GM12878 (cell line): ENCODE results near the gene MACF1. TPM values are rescaled to one million over a fixed set of nuclear protein-coding genes. Genes with fewer than 3 reads are reported as not detected.

ENCODE experiments used
- ATAC-seq: fragments of 200-7000 bp; cut with Tn5 transposase; 3 replicates; pipeline ENCODE4 v1.9.1; 2020; ENCODE audit warnings: mild to moderate bottlenecking, moderate library complexity
- BruUV-seq: library from RNA; stranded (reverse); fragments of 400-500 nt; replicated peaks from 2 replicates; lab custom pipeline; 2021; lab: Mats Ljungman, UMichigan
- CTCF ChIA-PET: fragments of 300-600 bp; sonication (Branson Sonifier 250); formaldehyde crosslinking; extraction: SDS; loops from one replicate; lab custom pipeline; 2021; ENCODE audit warnings: inconsistent platforms; lab: Yijun Ruan, JAX
- POLR2A ChIA-PET: fragments of 350-600 bp; formaldehyde crosslinking; extraction: SDS; loops from one replicate; lab custom pipeline; 2021; ENCODE audit warnings: inconsistent platforms; lab: Charles Lee
- RAD21 ChIA-PET: fragments of 300-600 bp; sonication (Branson Sonifier 250); formaldehyde crosslinking; loops from one replicate; lab custom pipeline; 2023; ENCODE audit warnings: antibody characterized with exemption; ENCODE audit not compliant: unreplicated experiment; lab: Charles Lee
- SMC1A ChIA-PET: fragments of 300-600 bp; sonication (Branson Sonifier 250); formaldehyde crosslinking; loops from one replicate; lab custom pipeline; 2023; ENCODE audit not compliant: unreplicated experiment, uncharacterized antibody; lab: Charles Lee
- DNase-seq: peaks from one replicate; pipeline ENCODE4 v3.0.0-alpha.2; 2011; ENCODE audit warnings: low read depth, low spot score
- FAIRE-seq: peaks from 3 replicates; lab custom pipeline; 2011; peaks lifted over from hg19 to GRCh38; lab: Jason Lieb, UNC
- H2AFZ ChIP-seq: 2 replicates; pipeline ENCODE4 v1.6.0; 2011; ENCODE audit warnings: low read depth, low read length, control low read depth; ENCODE audit not compliant: control insufficient read depth
- H3K27ac ChIP-seq: 2 replicates; pipeline ENCODE4 v1.5.1; 2011; ENCODE audit warnings: control low read depth; ENCODE audit not compliant: control insufficient read depth, insufficient read depth
- H3K27me3 ChIP-seq, 2 experiments: replicated peaks in 1 of 2; 2 replicates each; pipeline versions ENCODE4 v1.6.0 to v1.6.1; 2011; ENCODE audit warnings: low read length in 1 of 2; ENCODE audit not compliant: control insufficient read depth in 2 of 2, insufficient read depth in 2 of 2
- H3K36me3 ChIP-seq, 2 experiments: 2 replicates each; pipeline ENCODE4 v1.5.1; 2011; ENCODE audit warnings: low read length in 1 of 2; ENCODE audit not compliant: control insufficient read depth in 2 of 2, insufficient read depth in 2 of 2
- H3K4me1 ChIP-seq: 2 replicates; pipeline ENCODE4 v1.6.1; 2011; ENCODE audit warnings: mild to moderate bottlenecking, low read length, moderate library complexity, mixed read lengths; ENCODE audit not compliant: control insufficient read depth, insufficient read depth
- H3K4me2 ChIP-seq: 2 replicates; pipeline ENCODE4 v1.6.0; 2011; ENCODE audit warnings: control low read depth; ENCODE audit not compliant: control insufficient read depth, insufficient read depth
- H3K4me3 ChIP-seq: fragments of 200-600 bp; sonication (generic); 2 replicates; pipeline ENCODE4 v1.5.1; 2016
- H3K79me2 ChIP-seq: 2 replicates; pipeline ENCODE4 v1.6.0; 2011; ENCODE audit warnings: low read length; ENCODE audit not compliant: control insufficient read depth, insufficient read depth
- H3K9ac ChIP-seq: 2 replicates; pipeline ENCODE4 v1.8.0; 2011; ENCODE audit warnings: low read length, control low read depth, mixed read lengths; ENCODE audit not compliant: control insufficient read depth, insufficient read depth
- H3K9me3 ChIP-seq: replicated peaks from 3 replicates; pipeline ENCODE4 v1.5.1; 2011; ENCODE audit warnings: mild to moderate bottlenecking, low read length; ENCODE audit not compliant: control insufficient read depth, insufficient read depth
- H4K20me1 ChIP-seq: 2 replicates; pipeline ENCODE4 v1.6.0; 2011; ENCODE audit not compliant: control insufficient read depth, insufficient read depth
- ATF7 ChIP-seq: fragments of 450-650 bp; IDR thresholded peaks from 2 replicates; pipeline ENCODE4 v1.6.1; 2016; ENCODE audit warnings: low read depth, mild to moderate bottlenecking
- FOS ChIP-seq: IDR thresholded peaks from 3 replicates; pipeline ENCODE4 v1.6.1; 2011; ENCODE audit warnings: borderline replicate concordance; ENCODE audit not compliant: insufficient read length; ENCODE audit errors: extremely low read depth
- FOXK2 ChIP-seq: fragments of 450-650 bp; IDR thresholded peaks from 2 replicates; pipeline ENCODE4 v1.6.1; 2017; ENCODE audit warnings: mild to moderate bottlenecking, moderate library complexity
- HDAC6 ChIP-seq: fragments of 200-600 bp; sonication (generic); IDR thresholded peaks from one replicate; pipeline ENCODE4 v1.8.0; 2017; ENCODE audit warnings: antibody characterized with exemption; ENCODE audit not compliant: unreplicated experiment
- JUNB ChIP-seq: IDR thresholded peaks from 2 replicates; pipeline ENCODE4 v1.6.1; 2016; ENCODE audit warnings: antibody characterized with exemption, mild to moderate bottlenecking
- LARP7 ChIP-seq: fragments of 450-650 bp; IDR thresholded peaks from 2 replicates; pipeline ENCODE4 v1.6.1; 2017; ENCODE audit warnings: mild to moderate bottlenecking
- NFXL1 ChIP-seq: fragments of 450-650 bp; IDR thresholded peaks from 2 replicates; pipeline ENCODE4 v1.6.1; 2017; ENCODE audit warnings: antibody characterized with exemption, mild to moderate bottlenecking, borderline replicate concordance
- WGBS: methylation state at CpG from one replicate; pipeline ENCODE4 v1.1.6; 2016; ENCODE audit warnings: low lambda C conversion rate; ENCODE audit not compliant: insufficient replicate concordance, insufficient coverage; ENCODE audit errors: missing lambda C conversion rate; 5-methylcytosine and 5-hydroxymethylcytosine counted together
- in situ Hi-C: fragments of 300-500 bp; cut with MboI; formaldehyde crosslinking; loops from 9 replicates; pipeline ENCODE4 v1.14.3; 2018; ENCODE audit warnings: mixed read lengths
- intact Hi-C: fragments of 100-400 bp; cut with micrococcal nuclease; formaldehyde crosslinking; loops from one replicate; pipeline ENCODE4 v1.14.2; 2022; ENCODE audit not compliant: unreplicated experiment
- polyA plus RNA-seq, 11 experiments: library from polyadenylated mRNA; depleted of rRNA in 4 of 11; unstranded in 6 of 11; stranded (reverse) in 5 of 11; fragments of >200 nt; fragmentation: Nextera tagmentation in 4 of 11; fragmentation: Illumina TruSeq in 1 of 11; extraction: Ambion mirVana in 4 of 11; extraction: Trizol in 1 of 11; gene quantifications; 1 replicate in 1 of 11; 2 replicates in 10 of 11; pipeline versions ENCODE4 v1.2.1 to v1.2.3, GENCODE V29; 2011 to 2016; ENCODE audit warnings: inconsistent platforms in 2 of 11, missing spikeins in 2 of 11, low read depth in 1 of 11
- total RNA-seq, 4 experiments: library from RNA; depleted of rRNA in 3 of 4; stranded (reverse); fragments of >200 nt in 3 of 4; fragmentation: Illumina TruSeq in 1 of 4; extraction: Trizol in 1 of 4; gene quantifications; 2 replicates each; pipeline versions ENCODE4 v1.2.1 to v1.2.3, GENCODE V29; 2013 to 2021
- TF ChIP-seq, protein P1 (sequence below): IDR thresholded peaks from 2 replicates; pipeline ENCODE4 v1.6.1; 2012; ENCODE audit warnings: mild to moderate bottlenecking, low read depth, low read length
- TF ChIP-seq, protein P2 (sequence below): IDR thresholded peaks from 2 replicates; pipeline ENCODE4 v1.6.1; 2012; ENCODE audit warnings: low read depth, low read length, improper control_type of control experiment
- TF ChIP-seq, protein P3 (sequence below): fragments of 450-650 bp; IDR thresholded peaks from 2 replicates; pipeline ENCODE4 v1.6.1; 2016; ENCODE audit warnings: mild to moderate bottlenecking
- TF ChIP-seq, protein P4 (sequence below): IDR thresholded peaks from 2 replicates; pipeline ENCODE4 v1.6.1; 2012; ENCODE audit warnings: low read length, inconsistent platforms
- TF ChIP-seq, protein P5 (sequence below): IDR thresholded peaks from 2 replicates; pipeline ENCODE4 v1.6.1; 2011; ENCODE audit warnings: borderline replicate concordance, low read depth, mild to moderate bottlenecking, moderate library complexity, low read length; ENCODE audit not compliant: insufficient read depth, poor library complexity, severe bottlenecking
- TF ChIP-seq, protein P6 (sequence below): IDR thresholded peaks from 2 replicates; pipeline ENCODE4 v1.6.1; 2011; ENCODE audit warnings: mild to moderate bottlenecking, low read depth, low read length, moderate library complexity; ENCODE audit not compliant: insufficient replicate concordance

MACF1 gene
- total and polyA plus RNA-seq, 10 of the 15 experiments (the other 5 are each of a cell fraction or from before 2014, with no cell fraction given): 15.5 to 201 (median 76.9) TPM

DNA sequence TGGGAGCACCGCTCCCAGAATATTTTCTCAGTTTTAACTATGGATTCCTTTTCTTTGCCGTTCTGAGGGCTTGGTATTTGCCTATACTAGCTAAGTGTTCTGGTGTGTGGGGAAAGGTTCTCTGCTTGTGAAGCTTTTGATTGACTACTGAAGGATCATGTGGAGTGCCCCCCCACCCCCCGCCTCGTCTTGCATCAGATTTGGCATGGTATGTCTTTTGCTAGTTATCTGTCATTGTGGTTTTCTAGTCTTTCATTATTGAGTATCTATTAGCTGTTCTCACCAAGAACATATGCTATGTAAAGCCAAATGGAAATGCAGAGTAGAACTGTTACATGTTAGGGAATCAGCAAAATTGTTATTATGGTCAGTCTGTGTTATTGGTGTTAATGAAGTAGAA is 58.3 kb downstream of the MACF1 start:
- DNase-seq (no peak), FAIRE-seq (peak; percentile 70), ATAC-seq (peak; percentile 70)
- WGBS: 26% methylated on average over 4 of the region's 4 CpGs
- Histone ChIP-seq H2AFZ (no peak overlapping the region), H3K9ac (no peak overlapping the region; the same call in 1 of the 2 replicates), H4K20me1 (no peaks in the 10 kb centered on the region), H3K4me1 (peaks cover 33% of the 10 kb centered on the region), H3K27me3 (no peaks in the 10 kb centered on the region), H3K4me3 (no peak overlapping the region), H3K4me2 (peak overlapping the region; percentile 33; the same call in 1 of the 2 replicates), H3K79me2 (peaks cover 66% of the 10 kb centered on the region), H3K9me3 (no peaks in the 10 kb centered on the region), H3K27ac (peak overlapping the region; percentile 50), H3K36me3 (peaks cover 4 to 22% of the 10 kb centered on the region in 2 experiments)
- POLR2A ChIA-PET: interaction anchor here (0.6 to 1.4 kb wide), 3 partner anchors 44 to 191 kb away, joined by 3 to 4 read pairs (median 4); no protein-coding TSS in a partner anchor
- intact Hi-C loops (no loop called here), in situ Hi-C loops (loop anchor here (5.0 kb wide), 1 partner anchor 166 kb away; no protein-coding TSS in a partner anchor)
- RAD21 ChIA-PET: interaction anchor here (0.8 to 9.2 kb wide), 7 partner anchors 10 to 164 kb away, joined by 3 to 393 read pairs (median 6); no protein-coding TSS in a partner anchor
- CTCF ChIA-PET: interaction anchor here (0.8 to 25.0 kb wide), 8 partner anchors 15 to 276 kb away, joined by 3 to 918 read pairs (median 4); no protein-coding TSS in a partner anchor
- BruUV-seq: no TSS peak
- SMC1A ChIA-PET: interaction anchor here (0.9 to 23.1 kb wide), 10 partner anchors 9 to 164 kb away, joined by 3 to 655 read pairs (median 4); partner anchors contain the start of gene MACF1
- TF ChIP-seq, protein P1, sequence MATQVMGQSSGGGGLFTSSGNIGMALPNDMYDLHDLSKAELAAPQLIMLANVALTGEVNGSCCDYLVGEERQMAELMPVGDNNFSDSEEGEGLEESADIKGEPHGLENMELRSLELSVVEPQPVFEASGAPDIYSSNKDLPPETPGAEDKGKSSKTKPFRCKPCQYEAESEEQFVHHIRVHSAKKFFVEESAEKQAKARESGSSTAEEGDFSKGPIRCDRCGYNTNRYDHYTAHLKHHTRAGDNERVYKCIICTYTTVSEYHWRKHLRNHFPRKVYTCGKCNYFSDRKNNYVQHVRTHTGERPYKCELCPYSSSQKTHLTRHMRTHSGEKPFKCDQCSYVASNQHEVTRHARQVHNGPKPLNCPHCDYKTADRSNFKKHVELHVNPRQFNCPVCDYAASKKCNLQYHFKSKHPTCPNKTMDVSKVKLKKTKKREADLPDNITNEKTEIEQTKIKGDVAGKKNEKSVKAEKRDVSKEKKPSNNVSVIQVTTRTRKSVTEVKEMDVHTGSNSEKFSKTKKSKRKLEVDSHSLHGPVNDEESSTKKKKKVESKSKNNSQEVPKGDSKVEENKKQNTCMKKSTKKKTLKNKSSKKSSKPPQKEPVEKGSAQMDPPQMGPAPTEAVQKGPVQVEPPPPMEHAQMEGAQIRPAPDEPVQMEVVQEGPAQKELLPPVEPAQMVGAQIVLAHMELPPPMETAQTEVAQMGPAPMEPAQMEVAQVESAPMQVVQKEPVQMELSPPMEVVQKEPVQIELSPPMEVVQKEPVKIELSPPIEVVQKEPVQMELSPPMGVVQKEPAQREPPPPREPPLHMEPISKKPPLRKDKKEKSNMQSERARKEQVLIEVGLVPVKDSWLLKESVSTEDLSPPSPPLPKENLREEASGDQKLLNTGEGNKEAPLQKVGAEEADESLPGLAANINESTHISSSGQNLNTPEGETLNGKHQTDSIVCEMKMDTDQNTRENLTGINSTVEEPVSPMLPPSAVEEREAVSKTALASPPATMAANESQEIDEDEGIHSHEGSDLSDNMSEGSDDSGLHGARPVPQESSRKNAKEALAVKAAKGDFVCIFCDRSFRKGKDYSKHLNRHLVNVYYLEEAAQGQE: no peak
- TF ChIP-seq, protein P2, sequence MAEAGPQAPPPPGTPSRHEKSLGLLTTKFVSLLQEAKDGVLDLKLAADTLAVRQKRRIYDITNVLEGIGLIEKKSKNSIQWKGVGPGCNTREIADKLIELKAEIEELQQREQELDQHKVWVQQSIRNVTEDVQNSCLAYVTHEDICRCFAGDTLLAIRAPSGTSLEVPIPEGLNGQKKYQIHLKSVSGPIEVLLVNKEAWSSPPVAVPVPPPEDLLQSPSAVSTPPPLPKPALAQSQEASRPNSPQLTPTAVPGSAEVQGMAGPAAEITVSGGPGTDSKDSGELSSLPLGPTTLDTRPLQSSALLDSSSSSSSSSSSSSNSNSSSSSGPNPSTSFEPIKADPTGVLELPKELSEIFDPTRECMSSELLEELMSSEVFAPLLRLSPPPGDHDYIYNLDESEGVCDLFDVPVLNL: no peak
- no peak for TF ChIP-seq NFXL1
- TF ChIP-seq ATF7: no peak
- TF ChIP-seq HDAC6: no peak
- peak; percentile 53 for TF ChIP-seq JUNB
- TF ChIP-seq FOXK2: no peak
- TF ChIP-seq, protein P3, sequence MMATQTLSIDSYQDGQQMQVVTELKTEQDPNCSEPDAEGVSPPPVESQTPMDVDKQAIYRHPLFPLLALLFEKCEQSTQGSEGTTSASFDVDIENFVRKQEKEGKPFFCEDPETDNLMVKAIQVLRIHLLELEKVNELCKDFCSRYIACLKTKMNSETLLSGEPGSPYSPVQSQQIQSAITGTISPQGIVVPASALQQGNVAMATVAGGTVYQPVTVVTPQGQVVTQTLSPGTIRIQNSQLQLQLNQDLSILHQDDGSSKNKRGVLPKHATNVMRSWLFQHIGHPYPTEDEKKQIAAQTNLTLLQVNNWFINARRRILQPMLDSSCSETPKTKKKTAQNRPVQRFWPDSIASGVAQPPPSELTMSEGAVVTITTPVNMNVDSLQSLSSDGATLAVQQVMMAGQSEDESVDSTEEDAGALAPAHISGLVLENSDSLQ: peak; percentile 79
- no peak for TF ChIP-seq FOS
- TF ChIP-seq LARP7: no peak
- TF ChIP-seq, protein P4, sequence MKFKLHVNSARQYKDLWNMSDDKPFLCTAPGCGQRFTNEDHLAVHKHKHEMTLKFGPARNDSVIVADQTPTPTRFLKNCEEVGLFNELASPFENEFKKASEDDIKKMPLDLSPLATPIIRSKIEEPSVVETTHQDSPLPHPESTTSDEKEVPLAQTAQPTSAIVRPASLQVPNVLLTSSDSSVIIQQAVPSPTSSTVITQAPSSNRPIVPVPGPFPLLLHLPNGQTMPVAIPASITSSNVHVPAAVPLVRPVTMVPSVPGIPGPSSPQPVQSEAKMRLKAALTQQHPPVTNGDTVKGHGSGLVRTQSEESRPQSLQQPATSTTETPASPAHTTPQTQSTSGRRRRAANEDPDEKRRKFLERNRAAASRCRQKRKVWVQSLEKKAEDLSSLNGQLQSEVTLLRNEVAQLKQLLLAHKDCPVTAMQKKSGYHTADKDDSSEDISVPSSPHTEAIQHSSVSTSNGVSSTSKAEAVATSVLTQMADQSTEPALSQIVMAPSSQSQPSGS: peak; percentile 37; the same call in 1 of the 2 replicates
- TF ChIP-seq, protein P5, sequence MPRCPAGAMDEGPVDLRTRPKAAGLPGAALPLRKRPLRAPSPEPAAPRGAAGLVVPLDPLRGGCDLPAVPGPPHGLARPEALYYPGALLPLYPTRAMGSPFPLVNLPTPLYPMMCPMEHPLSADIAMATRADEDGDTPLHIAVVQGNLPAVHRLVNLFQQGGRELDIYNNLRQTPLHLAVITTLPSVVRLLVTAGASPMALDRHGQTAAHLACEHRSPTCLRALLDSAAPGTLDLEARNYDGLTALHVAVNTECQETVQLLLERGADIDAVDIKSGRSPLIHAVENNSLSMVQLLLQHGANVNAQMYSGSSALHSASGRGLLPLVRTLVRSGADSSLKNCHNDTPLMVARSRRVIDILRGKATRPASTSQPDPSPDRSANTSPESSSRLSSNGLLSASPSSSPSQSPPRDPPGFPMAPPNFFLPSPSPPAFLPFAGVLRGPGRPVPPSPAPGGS: no peak
- TF ChIP-seq, protein P6, sequence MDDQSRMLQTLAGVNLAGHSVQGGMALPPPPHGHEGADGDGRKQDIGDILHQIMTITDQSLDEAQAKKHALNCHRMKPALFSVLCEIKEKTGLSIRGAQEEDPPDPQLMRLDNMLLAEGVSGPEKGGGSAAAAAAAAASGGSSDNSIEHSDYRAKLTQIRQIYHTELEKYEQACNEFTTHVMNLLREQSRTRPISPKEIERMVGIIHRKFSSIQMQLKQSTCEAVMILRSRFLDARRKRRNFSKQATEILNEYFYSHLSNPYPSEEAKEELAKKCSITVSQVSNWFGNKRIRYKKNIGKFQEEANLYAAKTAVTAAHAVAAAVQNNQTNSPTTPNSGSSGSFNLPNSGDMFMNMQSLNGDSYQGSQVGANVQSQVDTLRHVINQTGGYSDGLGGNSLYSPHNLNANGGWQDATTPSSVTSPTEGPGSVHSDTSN: peak; percentile 13
